ENCODE results near the gene FAM20C. TPM values are rescaled to one million over a fixed set of nuclear protein-coding genes. Genes with fewer than 3 reads are reported as not detected.
"Not testable (repeated sequence)": the region's sequence is repeated elsewhere in the genome, so short reads cannot be mapped to it uniquely, and the experiment has no call there.

Gene FAM20C
- total and polyA plus RNA-seq, 4 donors: 17.3 to 86.9 (median 45.9) TPM

DNA sequence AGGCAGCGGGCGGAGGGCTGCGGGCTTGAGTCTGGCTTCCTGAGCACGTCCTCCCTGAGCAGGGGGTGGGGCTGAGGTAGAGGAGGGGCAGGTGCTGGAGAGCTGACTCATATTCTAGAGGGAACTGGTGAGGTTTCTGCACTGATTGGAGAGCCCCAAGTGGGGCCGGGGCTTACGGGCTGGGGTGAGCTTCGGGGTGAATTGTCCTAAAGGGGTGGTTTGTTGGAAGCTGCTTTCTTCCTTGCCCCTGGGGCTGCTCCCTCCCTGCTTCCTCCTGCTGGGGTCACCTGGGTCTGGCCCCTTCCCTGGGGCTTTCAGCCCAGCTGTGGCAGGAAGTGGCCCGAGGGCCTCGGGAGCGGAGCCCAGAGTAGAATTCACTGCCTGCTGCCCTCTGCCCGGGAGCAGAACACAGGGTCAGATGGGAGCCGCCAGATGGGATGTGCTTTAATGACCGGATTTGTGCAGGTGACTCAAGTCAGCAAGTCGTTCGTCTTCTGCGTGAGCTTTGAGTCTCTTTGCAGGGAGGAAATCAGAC is 48.6 kb downstream of the FAM20C start:
- ATAC-seq (ENCODE audit: insufficient read depth, low FRiP score) (no peak), DNase-seq (no peak)
- H3K4me1 ChIP-seq (ENCODE audit: control insufficient read depth in 5 of 5, insufficient read depth in 5 of 5, low read length in 5 of 5): peaks cover 0 to 5% (median 0%) of the 10 kb centered on the region in 5 donors
- no peak overlapping the region for H3K4me3 ChIP-seq
- no peaks in the 10 kb centered on the region for H3K27me3 ChIP-seq (ENCODE audit: control insufficient read depth in 3 of 3, insufficient read depth in 3 of 3, low read length in 2 of 3)
- H3K27ac ChIP-seq (ENCODE audit: low read depth in 1 of 2, low read length in 1 of 2): no peak overlapping the region
- no peaks in the 10 kb centered on the region for H3K9me3 ChIP-seq (ENCODE audit: control insufficient read depth in 4 of 4, insufficient read depth in 3 of 4, low read length in 3 of 4)
- TF ChIP-seq, protein P1, sequence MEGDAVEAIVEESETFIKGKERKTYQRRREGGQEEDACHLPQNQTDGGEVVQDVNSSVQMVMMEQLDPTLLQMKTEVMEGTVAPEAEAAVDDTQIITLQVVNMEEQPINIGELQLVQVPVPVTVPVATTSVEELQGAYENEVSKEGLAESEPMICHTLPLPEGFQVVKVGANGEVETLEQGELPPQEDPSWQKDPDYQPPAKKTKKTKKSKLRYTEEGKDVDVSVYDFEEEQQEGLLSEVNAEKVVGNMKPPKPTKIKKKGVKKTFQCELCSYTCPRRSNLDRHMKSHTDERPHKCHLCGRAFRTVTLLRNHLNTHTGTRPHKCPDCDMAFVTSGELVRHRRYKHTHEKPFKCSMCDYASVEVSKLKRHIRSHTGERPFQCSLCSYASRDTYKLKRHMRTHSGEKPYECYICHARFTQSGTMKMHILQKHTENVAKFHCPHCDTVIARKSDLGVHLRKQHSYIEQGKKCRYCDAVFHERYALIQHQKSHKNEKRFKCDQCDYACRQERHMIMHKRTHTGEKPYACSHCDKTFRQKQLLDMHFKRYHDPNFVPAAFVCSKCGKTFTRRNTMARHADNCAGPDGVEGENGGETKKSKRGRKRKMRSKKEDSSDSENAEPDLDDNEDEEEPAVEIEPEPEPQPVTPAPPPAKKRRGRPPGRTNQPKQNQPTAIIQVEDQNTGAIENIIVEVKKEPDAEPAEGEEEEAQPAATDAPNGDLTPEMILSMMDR (IDR thresholded peaks at IDR 0.05; ENCODE audit: control extremely low read depth, extremely low read depth): no peak
- peaks cover 0 to 10% (median 4%) of the 10 kb centered on the region in 4 donors for H3K36me3 ChIP-seq (ENCODE audit: control insufficient read depth in 4 of 4, insufficient read depth in 4 of 4, low read length in 4 of 4)
- H3K9ac ChIP-seq (ENCODE audit: insufficient read depth in 1 of 2, low read length in 2 of 2): no peak overlapping the region
- WGBS, 2 donors: 33 to 52% methylated on average over 16 of the region's 16 CpGs

DNA sequence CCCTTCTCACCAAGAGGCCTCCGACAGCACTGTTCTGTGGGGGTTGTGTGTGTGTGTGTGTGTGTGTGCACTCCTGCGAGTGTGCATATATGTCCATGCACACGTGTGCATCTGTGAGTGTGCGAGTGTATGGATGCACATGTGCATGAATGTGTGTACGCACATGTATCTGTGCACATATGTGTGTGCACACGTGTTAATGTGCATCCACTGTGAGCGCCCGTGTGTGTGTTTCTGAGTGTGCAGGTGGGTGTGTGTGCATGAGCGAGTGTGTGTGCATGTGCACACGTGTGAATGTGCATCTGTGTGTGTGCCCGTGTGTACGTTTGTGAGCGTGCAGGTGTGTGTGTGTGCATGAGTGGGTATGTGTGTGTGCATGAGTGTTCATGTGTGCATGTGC is 49.1 kb downstream of the FAM20C start:
- no peak for ATAC-seq (ENCODE audit: insufficient read depth, low FRiP score)
- TF ChIP-seq, protein P1 (IDR thresholded peaks at IDR 0.05; ENCODE audit: control extremely low read depth, extremely low read depth): no peak
- H3K4me1 ChIP-seq (ENCODE audit: control insufficient read depth in 5 of 5, insufficient read depth in 5 of 5, low read length in 5 of 5): no peaks in the 10 kb centered on the region
- H3K4me3 ChIP-seq: no peak overlapping the region
- no peaks in the 10 kb centered on the region for H3K27me3 ChIP-seq (ENCODE audit: control insufficient read depth in 3 of 3, insufficient read depth in 3 of 3, low read length in 2 of 3)
- no peak overlapping the region for H3K27ac ChIP-seq (ENCODE audit: low read depth in 1 of 2, low read length in 1 of 2)
- H3K9ac ChIP-seq (ENCODE audit: insufficient read depth in 1 of 2, low read length in 2 of 2): no peak overlapping the region
- no peaks in the 10 kb centered on the region for H3K9me3 ChIP-seq (ENCODE audit: control insufficient read depth in 4 of 4, insufficient read depth in 3 of 4, low read length in 3 of 4)
- H3K36me3 ChIP-seq (ENCODE audit: control insufficient read depth in 4 of 4, insufficient read depth in 4 of 4, low read length in 4 of 4): peaks cover 0 to 12% (median 4%) of the 10 kb centered on the region in 4 donors
- no peak for DNase-seq
- 97 to 98% methylated on average over 13 of the region's 13 CpGs for WGBS, 2 donors

GRCh38 chr7:242826-243579 is 50.6 kb downstream of the FAM20C start:
- H3K27me3 ChIP-seq (ENCODE audit: control insufficient read depth in 3 of 3, insufficient read depth in 3 of 3, low read length in 2 of 3); H3K4me3 ChIP-seq; ATAC-seq (ENCODE audit: insufficient read depth, low FRiP score); DNase-seq; H3K27ac ChIP-seq (ENCODE audit: low read depth in 1 of 2, low read length in 1 of 2); H3K9ac ChIP-seq (ENCODE audit: insufficient read depth in 1 of 2, low read length in 2 of 2); H3K9me3 ChIP-seq (ENCODE audit: control insufficient read depth in 4 of 4, insufficient read depth in 3 of 4, low read length in 3 of 4); H3K4me1 ChIP-seq (ENCODE audit: control insufficient read depth in 5 of 5, insufficient read depth in 5 of 5, low read length in 5 of 5): not testable (repeated sequence)
- H3K36me3 ChIP-seq (ENCODE audit: control insufficient read depth in 4 of 4, insufficient read depth in 4 of 4, low read length in 4 of 4): peaks cover 0 to 18% (median 2%) of the 10 kb centered on the region in 4 donors
- WGBS, 2 donors: 89 to 98% methylated on average over 8 to 11 of the region's 21 CpGs

DNA sequence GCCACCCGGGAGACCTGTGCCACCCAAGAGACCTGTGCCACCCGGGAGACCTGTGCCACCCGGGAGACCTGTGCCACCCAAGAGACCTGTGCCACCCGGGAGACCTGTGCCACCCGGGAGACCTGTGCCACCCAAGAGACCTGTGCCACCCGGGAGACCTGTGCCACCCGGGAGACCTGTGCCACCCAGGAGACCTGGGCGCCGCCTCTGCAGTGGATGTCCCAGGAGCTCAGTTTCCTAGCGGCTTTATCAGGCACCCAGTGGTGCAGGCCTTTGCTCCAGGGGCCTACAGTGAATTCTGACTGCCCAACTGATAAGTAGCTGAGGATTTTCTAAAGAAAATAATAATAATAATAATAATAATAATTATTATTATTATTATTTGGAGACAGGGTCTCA is 51.2 kb downstream of the FAM20C start:
- WGBS, 2 donors: 95 to 98% methylated on average over 5 to 6 of the region's 10 CpGs
- H3K4me1 ChIP-seq (ENCODE audit: control insufficient read depth in 5 of 5, insufficient read depth in 5 of 5, low read length in 5 of 5); H3K27ac ChIP-seq (ENCODE audit: low read depth in 1 of 2, low read length in 1 of 2); H3K4me3 ChIP-seq; DNase-seq; ATAC-seq (ENCODE audit: insufficient read depth, low FRiP score); H3K9ac ChIP-seq (ENCODE audit: insufficient read depth in 1 of 2, low read length in 2 of 2); H3K27me3 ChIP-seq (ENCODE audit: control insufficient read depth in 3 of 3, insufficient read depth in 3 of 3, low read length in 2 of 3); H3K9me3 ChIP-seq (ENCODE audit: control insufficient read depth in 4 of 4, insufficient read depth in 3 of 4, low read length in 3 of 4): not testable (repeated sequence)
- H3K36me3 ChIP-seq (ENCODE audit: control insufficient read depth in 4 of 4, insufficient read depth in 4 of 4, low read length in 4 of 4): peaks cover 0 to 23% (median 2%) of the 10 kb centered on the region in 4 donors
